GM06990 (cell line): Measurements from ENCODE around the gene CEP72.

Experiments used
- DNase-seq: peaks from one replicate; pipeline ENCODE4 v3.0.0-alpha.2; 2011; ENCODE audit not compliant: insufficient read length; ENCODE audit errors: extremely low read depth
- H3K27me3 ChIP-seq: replicated peaks from 2 replicates; pipeline ENCODE4 v1.6.0; 2011; ENCODE audit warnings: low read length; ENCODE audit not compliant: control insufficient read depth, insufficient read depth
- H3K36me3 ChIP-seq: 2 replicates; pipeline ENCODE4 v1.5.1; 2011; ENCODE audit warnings: low read length; ENCODE audit not compliant: control insufficient read depth, insufficient read depth
- H3K4me3 ChIP-seq: replicated peaks from 2 replicates; pipeline ENCODE4 v1.5.1; 2011; ENCODE audit warnings: low read depth, mild to moderate bottlenecking, control low read depth, low read length
- TF ChIP-seq, protein P1 (sequence below): IDR thresholded peaks from 2 replicates; pipeline ENCODE4 v1.5.1; 2011; ENCODE audit warnings: low read length, control low read depth, mild to moderate bottlenecking, inconsistent platforms; ENCODE audit not compliant: insufficient read depth, poor library complexity, severe bottlenecking

Gene CEP72

DNA sequence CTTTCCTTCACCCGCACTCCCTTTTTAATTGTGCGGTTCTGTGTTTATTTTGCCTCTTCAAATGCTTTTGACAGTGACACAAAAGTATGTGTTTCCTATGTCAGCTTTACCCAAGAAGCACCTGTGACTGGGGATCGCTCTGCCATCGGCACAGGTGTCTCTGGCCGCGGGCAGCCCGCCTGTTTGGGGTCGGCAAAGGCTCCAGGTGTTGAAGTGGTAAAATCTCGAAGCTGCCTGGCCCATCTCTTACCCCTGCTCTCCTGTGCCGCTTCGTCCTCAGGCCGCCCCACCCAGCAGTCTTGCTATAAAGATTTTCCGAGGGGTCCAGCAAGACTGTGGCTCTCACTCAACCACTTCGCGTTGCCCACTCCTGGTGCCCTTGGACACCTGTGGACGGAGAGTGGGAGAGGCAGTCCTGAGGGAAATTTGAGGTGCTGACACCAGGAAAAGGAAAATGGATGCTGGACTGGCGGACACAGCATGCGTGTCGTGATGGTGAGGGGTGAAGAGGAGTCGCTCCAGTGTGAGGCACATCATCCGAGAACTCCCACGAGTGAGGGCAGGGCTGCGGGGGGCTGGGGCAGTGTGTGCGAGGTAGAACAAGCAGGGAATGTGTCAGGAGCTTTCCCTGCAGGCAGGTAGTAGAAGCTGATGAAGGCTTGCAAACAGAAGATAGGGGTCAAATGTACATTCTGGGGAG lies 29.1 kb upstream of the CEP72 start:
- TF ChIP-seq, protein P1, sequence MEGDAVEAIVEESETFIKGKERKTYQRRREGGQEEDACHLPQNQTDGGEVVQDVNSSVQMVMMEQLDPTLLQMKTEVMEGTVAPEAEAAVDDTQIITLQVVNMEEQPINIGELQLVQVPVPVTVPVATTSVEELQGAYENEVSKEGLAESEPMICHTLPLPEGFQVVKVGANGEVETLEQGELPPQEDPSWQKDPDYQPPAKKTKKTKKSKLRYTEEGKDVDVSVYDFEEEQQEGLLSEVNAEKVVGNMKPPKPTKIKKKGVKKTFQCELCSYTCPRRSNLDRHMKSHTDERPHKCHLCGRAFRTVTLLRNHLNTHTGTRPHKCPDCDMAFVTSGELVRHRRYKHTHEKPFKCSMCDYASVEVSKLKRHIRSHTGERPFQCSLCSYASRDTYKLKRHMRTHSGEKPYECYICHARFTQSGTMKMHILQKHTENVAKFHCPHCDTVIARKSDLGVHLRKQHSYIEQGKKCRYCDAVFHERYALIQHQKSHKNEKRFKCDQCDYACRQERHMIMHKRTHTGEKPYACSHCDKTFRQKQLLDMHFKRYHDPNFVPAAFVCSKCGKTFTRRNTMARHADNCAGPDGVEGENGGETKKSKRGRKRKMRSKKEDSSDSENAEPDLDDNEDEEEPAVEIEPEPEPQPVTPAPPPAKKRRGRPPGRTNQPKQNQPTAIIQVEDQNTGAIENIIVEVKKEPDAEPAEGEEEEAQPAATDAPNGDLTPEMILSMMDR = no peak
- Histone ChIP-seq H3K4me3 (no peak overlapping the region), H3K36me3 (no peaks in the 10 kb centered on the region), H3K27me3 (no peaks in the 10 kb centered on the region)
- no peak for DNase-seq

DNA sequence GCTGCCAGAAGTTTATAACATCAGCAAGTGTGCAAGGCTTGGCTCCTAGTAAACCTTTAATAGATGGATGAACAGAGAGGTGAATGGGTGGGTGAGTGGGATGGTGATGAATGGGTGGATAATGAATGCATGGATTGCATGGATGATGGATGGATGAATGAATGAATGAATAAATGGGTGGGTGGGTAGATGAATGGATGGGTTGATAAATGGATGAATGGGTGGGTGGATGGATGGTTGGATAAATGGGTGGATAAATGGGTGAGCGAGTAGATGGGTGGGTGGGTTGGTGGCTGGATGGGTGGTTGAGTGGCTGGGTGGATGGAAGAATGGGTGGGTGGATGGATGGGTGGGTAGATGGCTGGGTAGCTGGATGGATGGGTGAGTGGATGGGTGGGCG lies 28.5 kb upstream of the CEP72 start:
- TF ChIP-seq, protein P1 = no peak
- no peak for DNase-seq
- H3K27me3 ChIP-seq = no peaks in the 10 kb centered on the region
- no peaks in the 10 kb centered on the region for H3K36me3 ChIP-seq
- H3K4me3 ChIP-seq = no peak overlapping the region

DNA sequence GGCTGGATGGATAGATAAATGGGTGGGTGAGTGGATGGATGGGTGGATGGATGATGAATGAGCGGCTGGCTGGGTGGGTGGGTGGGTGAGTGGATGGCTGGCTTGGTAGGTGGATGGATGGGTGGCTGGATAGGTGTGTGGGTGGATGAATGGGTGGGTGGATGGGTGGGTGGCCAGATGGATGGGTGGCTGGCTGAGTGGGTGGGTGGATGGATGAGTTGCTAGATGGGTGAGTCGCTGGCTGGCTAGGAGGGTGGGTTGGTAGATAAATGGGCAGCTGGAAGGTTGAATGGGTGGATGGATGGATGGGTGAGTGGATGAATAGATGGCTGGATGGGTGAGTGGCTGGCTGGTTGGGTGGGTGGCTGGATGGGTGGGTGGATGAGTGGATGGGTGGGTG lies 27.9 kb upstream of the CEP72 start:
- TF ChIP-seq, protein P1 = no peak
- H3K27me3 ChIP-seq = no peaks in the 10 kb centered on the region

DNA sequence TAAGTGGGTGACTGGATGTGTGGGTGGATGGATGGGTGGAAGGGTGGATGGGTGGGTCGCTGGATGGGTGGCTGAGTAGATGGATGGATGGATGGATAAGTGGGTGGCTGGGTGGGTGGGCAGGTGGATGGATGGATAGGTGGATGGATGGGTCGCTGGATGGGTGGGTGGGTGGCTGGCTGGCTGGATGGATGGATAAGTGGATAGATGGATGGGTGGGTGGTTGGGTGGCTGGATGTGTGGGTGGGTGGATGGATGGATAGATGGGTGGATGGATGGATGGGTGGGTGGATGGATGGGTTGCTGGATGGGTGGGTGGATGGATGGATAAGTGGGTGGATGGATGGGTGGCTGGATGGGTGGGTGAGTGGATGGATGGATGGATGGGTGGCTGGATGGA lies 27.3 kb upstream of the CEP72 start:
- H3K36me3 ChIP-seq = no peaks in the 10 kb centered on the region
- no peak overlapping the region for H3K4me3 ChIP-seq
- DNase-seq = no peak
- TF ChIP-seq, protein P1 = no peak
- H3K27me3 ChIP-seq = no peaks in the 10 kb centered on the region

More for the DNA sequence above, 27.9 kb upstream of the CEP72 start:
- Histone ChIP-seq H3K36me3 (no peaks in the 10 kb centered on the region), H3K4me3 (no peak overlapping the region)
- DNase-seq = no peak

DNA sequence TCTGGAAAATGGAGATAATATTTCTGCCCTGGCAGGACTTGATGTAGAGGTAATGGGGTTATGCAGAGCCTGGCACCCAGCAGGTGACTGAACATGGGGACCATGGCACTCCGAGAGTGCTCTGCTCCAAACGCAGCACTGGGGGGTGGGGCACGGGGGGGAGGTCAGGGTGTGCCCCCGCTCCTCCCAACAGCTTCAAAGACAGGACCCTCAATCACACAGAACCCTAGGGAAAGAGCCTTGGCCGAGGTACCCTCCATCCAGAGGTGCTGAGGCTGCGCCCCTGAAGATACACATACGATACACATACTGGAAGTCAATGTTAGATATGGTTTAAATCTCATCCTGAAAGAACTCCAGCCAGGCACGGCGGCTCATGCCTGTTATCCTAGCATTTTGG lies 26.6 kb upstream of the CEP72 start:
- H3K4me3 ChIP-seq = no peak overlapping the region
- TF ChIP-seq, protein P1 = no peak
- DNase-seq = no peak
- no peaks in the 10 kb centered on the region for H3K27me3 ChIP-seq
- no peaks in the 10 kb centered on the region for H3K36me3 ChIP-seq
